GM12873 (cell line): Measurements from ENCODE around the gene AUP1.
A peak's percentile ranks its signal among the peaks of the same experiment; 100 is the strongest.

ENCODE experiments used
- CTCF ChIP-seq: IDR thresholded peaks from 2 replicates; pipeline ENCODE4 v1.5.1; 2012; ENCODE audit warnings: low read depth, mild to moderate bottlenecking, moderate library complexity, low read length, control low read depth; ENCODE audit not compliant: insufficient read depth; ENCODE audit errors: missing control alignments

AUP1 gene

DNA sequence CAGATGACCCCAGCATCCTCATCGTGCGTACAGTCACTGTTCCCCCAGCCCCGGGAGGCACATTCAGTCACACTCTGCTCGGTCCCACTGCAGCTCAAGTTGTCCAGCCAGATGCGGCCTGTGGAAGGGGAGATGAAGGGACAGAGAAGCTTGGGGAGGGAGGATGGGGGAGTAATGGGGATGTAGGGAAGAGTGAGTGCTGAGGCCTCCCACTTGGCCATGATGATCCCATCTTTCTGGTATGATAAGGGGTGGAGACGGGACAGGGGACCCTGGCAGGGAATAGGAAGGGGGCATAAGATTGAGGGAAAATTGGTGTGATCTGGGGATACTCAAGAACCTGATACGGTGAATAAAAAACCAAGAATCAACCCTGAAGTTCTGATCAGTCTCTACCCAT lies 20.7 kb upstream of the AUP1 start:
- no peak for TF ChIP-seq CTCF

GRCh38 chr2:74548900-74549826 lies 19.7 kb upstream of the AUP1 start:
- no peak for TF ChIP-seq CTCF

DNA sequence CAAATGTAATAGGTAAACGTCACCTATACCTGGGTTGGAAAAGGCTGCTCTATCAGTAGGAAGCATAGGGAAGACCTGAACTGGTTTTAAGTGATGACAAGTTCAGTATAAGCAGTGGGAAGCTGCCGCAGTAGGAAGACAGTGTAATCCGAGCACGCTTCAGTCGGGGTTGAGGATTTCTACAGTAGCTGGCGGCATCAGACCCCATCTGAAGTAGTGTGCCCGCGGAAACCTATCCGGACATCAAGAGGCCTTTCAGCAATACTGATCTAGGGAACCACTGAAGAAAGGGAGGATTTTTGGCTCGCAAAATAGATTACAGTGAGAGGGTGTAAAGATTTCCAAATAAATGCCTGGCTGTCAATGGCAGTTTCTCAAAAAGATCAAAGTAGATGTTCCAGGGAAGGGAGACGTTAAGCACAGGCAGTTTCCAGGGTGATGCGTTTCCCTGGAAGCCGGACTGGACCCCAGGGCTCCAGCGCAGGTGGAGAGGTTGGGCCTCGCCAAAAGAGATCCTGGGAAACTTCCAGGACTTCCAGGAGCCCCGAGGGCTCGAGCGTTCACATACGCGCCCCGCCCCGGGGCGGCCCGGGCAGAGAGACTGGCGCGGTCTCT lies 18.9 kb upstream of the AUP1 start:
- no peak for TF ChIP-seq CTCF

DNA sequence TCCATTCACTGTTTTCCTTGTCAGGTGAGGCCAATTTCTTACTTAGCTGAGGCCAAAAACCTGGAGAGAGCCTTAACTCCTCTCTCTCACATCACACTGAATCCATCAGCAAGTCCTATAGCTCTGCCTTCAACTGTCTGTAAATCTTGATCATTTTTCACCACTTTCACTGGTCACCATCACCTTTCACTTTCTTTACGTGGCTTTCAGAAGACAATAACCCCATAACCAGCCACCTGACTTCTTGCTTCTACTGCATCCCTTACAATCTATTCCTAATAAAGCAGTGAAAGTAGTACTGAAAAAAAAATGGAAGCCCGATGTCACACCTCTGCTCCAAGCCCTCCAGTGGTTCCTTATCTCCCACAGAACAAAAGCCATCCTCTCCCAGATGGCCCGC lies 16.5 kb upstream of the AUP1 start:
- TF ChIP-seq CTCF, result no peak

- peak; percentile 26 for TF ChIP-seq CTCF
These were observed 15.1 kb upstream of the AUP1 start for GRCh38 chr2:74544634-74545033.

GRCh38 chr2:74542978-74543377 lies 13.5 kb upstream of the AUP1 start:
- TF ChIP-seq CTCF, result no peak

DNA sequence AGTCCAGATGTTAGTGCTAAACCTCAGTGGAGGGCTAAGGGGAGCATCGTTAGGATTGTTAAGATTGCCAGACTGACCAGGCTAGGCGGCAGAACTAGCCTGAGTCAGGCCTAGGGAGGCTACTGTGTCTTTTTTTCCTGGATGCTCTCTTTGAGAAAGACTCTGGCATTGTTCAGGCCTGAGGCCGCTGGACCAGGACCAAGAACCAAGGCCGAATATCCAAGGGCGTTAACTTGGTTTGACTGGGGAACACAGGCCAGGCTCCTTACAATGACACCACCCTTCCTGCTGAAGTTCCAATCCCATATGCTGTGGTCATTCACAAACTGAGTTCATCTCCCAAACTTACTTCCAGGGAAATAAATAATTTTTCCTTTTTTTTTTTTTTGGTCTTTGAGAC lies 10.8 kb upstream of the AUP1 start:
- no peak for TF ChIP-seq CTCF
